ENCODE data around the gene SLC25A21.

The SLC25A21 gene

GRCh38 chr14:37221073-37221472 lies 48.7 kb upstream of the SLC25A21 start:
- peaks cover 0 to 7% of the 10 kb centered on the region in 2 experiments; a peak in 1 of 3 replicates for H3K36me3 ChIP-seq (ENCODE audit: control insufficient read depth in 2 of 2, insufficient read depth in 1 of 2, low read length in 2 of 2)
- no peak overlapping the region for H3K27ac ChIP-seq (ENCODE audit: extremely low read depth, low read depth, low read length)
- no peaks in the 10 kb centered on the region for H3K4me1 ChIP-seq (ENCODE audit: control insufficient read depth, insufficient read depth, low read length)
- no peaks in the 10 kb centered on the region for H3K9me3 ChIP-seq (ENCODE audit: control insufficient read depth, insufficient read depth, low read depth, low read length)
- CTCF ChIA-PET: interaction anchor here (0.6 to 4.1 kb wide), 3 partner anchors 10 to 1151 kb away, joined by 3 to 29 read pairs (median 6); no protein-coding TSS in a partner anchor
- TF ChIP-seq GLIS2 (tag by site-specific recombination; IDR thresholded peaks at IDR 0.05): no peak
- 0 out of 2 replicates have a peak, but pooled peaks have one; percentile 22 for TF ChIP-seq SCRT1 (tag by site-specific recombination; IDR thresholded peaks at IDR 0.05; ENCODE audit: borderline replicate concordance)
- TF ChIP-seq ZSCAN5A (tag by site-specific recombination; IDR thresholded peaks at IDR 0.05): no peak
- TF ChIP-seq SP2 (tag by site-specific recombination; IDR thresholded peaks at IDR 0.05): no peak
- no peak for TF ChIP-seq ZNF133 (tag by site-specific recombination; IDR thresholded peaks at IDR 0.05)
- no peak for TF ChIP-seq ZNF645 (tag by site-specific recombination; IDR thresholded peaks at IDR 0.05)
- TF ChIP-seq ZNF555 (tag by site-specific recombination; conservative IDR thresholded peaks at IDR 0.05): no peak
- peak; percentile 57 for TF ChIP-seq SCRT2 (tag by site-specific recombination; IDR thresholded peaks at IDR 0.05)
- H3K4me3 ChIP-seq (ENCODE audit: low read depth, low read length): no peak overlapping the region
- POLR2A ChIA-PET: no interaction called here

- Histone ChIP-seq H3K9me3 (ENCODE audit: control insufficient read depth, insufficient read depth, low read depth, low read length) (no peaks in the 10 kb centered on the region), H3K4me1 (ENCODE audit: control insufficient read depth, insufficient read depth, low read length) (no peaks in the 10 kb centered on the region), H3K4me3 (ENCODE audit: low read depth, low read length) (no peak overlapping the region), H3K27ac (ENCODE audit: extremely low read depth, low read depth, low read length) (no peak overlapping the region), H3K36me3 (ENCODE audit: control insufficient read depth in 2 of 2, insufficient read depth in 1 of 2, low read length in 2 of 2) (no peaks in the 10 kb centered on the region)
- TF ChIP-seq ZNF645 (tag by site-specific recombination; IDR thresholded peaks at IDR 0.05) (no peak), ZNF530 (tag by site-specific recombination; IDR thresholded peaks at IDR 0.05; ENCODE audit: low read depth) (no peak), ATF2 (tag by site-specific recombination; IDR thresholded peaks at IDR 0.05; ENCODE audit: low read depth) (peak; percentile 55)
- ChIA-PET POLR2A (no interaction called here), CTCF (interaction anchor here (0.7 kb wide), 1 partner anchor 25 kb away, joined by 4 read pairs; no protein-coding TSS in a partner anchor)
Observed at GRCh38 chr14:37215345-37215744, 42.9 kb upstream of the SLC25A21 start.

GRCh38 chr14:37213016-37213415 lies 40.6 kb upstream of the SLC25A21 start:
- H3K36me3 ChIP-seq (ENCODE audit: control insufficient read depth in 2 of 2, insufficient read depth in 1 of 2, low read length in 2 of 2): no peaks in the 10 kb centered on the region
- H3K27ac ChIP-seq (ENCODE audit: extremely low read depth, low read depth, low read length): no peak overlapping the region
- no peaks in the 10 kb centered on the region for H3K4me1 ChIP-seq (ENCODE audit: control insufficient read depth, insufficient read depth, low read length)
- ChIA-PET CTCF (interaction anchor here (0.6 to 1.6 kb wide), 2 partner anchors 14 to 240 kb away, joined by 3 read pairs; no protein-coding TSS in a partner anchor), POLR2A (no interaction called here)
- H3K9me3 ChIP-seq (ENCODE audit: control insufficient read depth, insufficient read depth, low read depth, low read length): no peaks in the 10 kb centered on the region
- no peak overlapping the region for H3K4me3 ChIP-seq (ENCODE audit: low read depth, low read length)
- no peak for TF ChIP-seq ZBTB44 (tag by site-specific recombination; IDR thresholded peaks at IDR 0.05)
- TF ChIP-seq ZNF112 (tag by site-specific recombination; IDR thresholded peaks at IDR 0.05): no peak
- no peak for TF ChIP-seq SCRT2 (tag by site-specific recombination; IDR thresholded peaks at IDR 0.05)
- no peak for TF ChIP-seq ZEB2 (tag by site-specific recombination; IDR thresholded peaks at IDR 0.05)
- no peak for TF ChIP-seq ZNF274 (IDR thresholded peaks at IDR 0.05; ENCODE audit: low read length)
- no peak for TF ChIP-seq ZNF274 (tag by site-specific recombination; IDR thresholded peaks at IDR 0.05; ENCODE audit: borderline replicate concordance)
- no peak for TF ChIP-seq ZNF223 (tag by site-specific recombination; IDR thresholded peaks at IDR 0.05)
- no peak for TF ChIP-seq ZNF768 (tag by site-specific recombination; IDR thresholded peaks at IDR 0.05)
- TF ChIP-seq ZNF148 (tag by site-specific recombination; IDR thresholded peaks at IDR 0.05; ENCODE audit: borderline replicate concordance): no peak
- TF ChIP-seq ZNF501 (tag by site-specific recombination; IDR thresholded peaks at IDR 0.05): no peak
- no peak for TF ChIP-seq ELK4 (IDR thresholded peaks at IDR 0.05; ENCODE audit: borderline replicate concordance, low read depth, low read length)
- TF ChIP-seq ZXDB (tag by site-specific recombination; IDR thresholded peaks at IDR 0.05): no peak
